OCI-LY1 (cell line): ENCODE results near the gene MAN1C1.

Experiments
- H2AFZ ChIP-seq: fragments of 200-600 bp; sonication (generic), shearing (Covaris generic); 2 replicates; pipeline ENCODE4 v1.6.0; 2014; ENCODE audit warnings: antibody characterized with exemption, mild to moderate bottlenecking, low read length
- H3F3A ChIP-seq: fragments of 200-600 bp; sonication (generic), shearing (Covaris generic); 2 replicates; pipeline ENCODE4 v1.6.0; 2014; ENCODE audit warnings: mild to moderate bottlenecking, antibody characterized with exemption, low read length, moderate library complexity; ENCODE audit not compliant: insufficient read depth
- H3K27ac ChIP-seq: fragments of 200-600 bp; sonication (generic); 2 replicates; pipeline ENCODE4 v1.5.1; 2014; ENCODE audit warnings: low read length, mixed run types, mild to moderate bottlenecking, low read depth; ENCODE audit not compliant: poor library complexity, severe bottlenecking
- H3K27me3 ChIP-seq: fragments of 200-600 bp; sonication (generic); 2 replicates; pipeline ENCODE4 v1.6.0; 2014; ENCODE audit warnings: antibody characterized with exemption, mild to moderate bottlenecking, low read length, moderate library complexity; ENCODE audit not compliant: insufficient read depth
- H3K36me3 ChIP-seq: fragments of 200-600 bp; sonication (generic); 2 replicates; pipeline ENCODE4 v1.6.1; 2014; ENCODE audit warnings: mild to moderate bottlenecking, antibody characterized with exemption, low read length, moderate library complexity, mixed read lengths; ENCODE audit not compliant: insufficient read depth
- H3K4me1 ChIP-seq: fragments of 200-600 bp; sonication (generic); 2 replicates; pipeline ENCODE4 v1.5.1; 2014; ENCODE audit warnings: mild to moderate bottlenecking, low read length, moderate library complexity; ENCODE audit not compliant: insufficient read depth, severe bottlenecking
- H3K4me2 ChIP-seq: fragments of 200-600 bp; sonication (generic), shearing (Covaris generic); 2 replicates; pipeline ENCODE4 v1.6.1; 2014; ENCODE audit warnings: low read length
- H3K4me3 ChIP-seq: fragments of 200-600 bp; sonication (generic); 2 replicates; pipeline ENCODE4 v1.5.1; 2014; ENCODE audit warnings: low read length, low read depth, mild to moderate bottlenecking, mixed read lengths; ENCODE audit not compliant: poor library complexity, severe bottlenecking
- H3K79me2 ChIP-seq: fragments of 200-600 bp; shearing (Covaris generic); 2 replicates; pipeline ENCODE4 v1.6.1; 2016; ENCODE audit warnings: mixed run types, low read length, mixed read lengths; ENCODE audit not compliant: insufficient read depth
- H3K9ac ChIP-seq: fragments of 200-600 bp; sonication (generic), shearing (Covaris generic); 2 replicates; pipeline ENCODE4 v1.6.1; 2014; ENCODE audit warnings: mild to moderate bottlenecking, low read length, mixed read lengths
- H3K9me2 ChIP-seq: fragments of 200-600 bp; sonication (generic), shearing (Covaris generic); 2 replicates; pipeline ENCODE4 v1.6.1; 2014; ENCODE audit warnings: low read depth, mild to moderate bottlenecking, low read length, mixed read lengths
- H3K9me3 ChIP-seq: fragments of 200-600 bp; shearing (Covaris generic); 2 replicates; pipeline ENCODE4 v1.6.1; 2014; ENCODE audit warnings: low read length, mixed read lengths
- H4K20me1 ChIP-seq: fragments of 200-600 bp; sonication (generic), shearing (Covaris generic); 2 replicates; pipeline ENCODE4 v1.6.0; 2016; ENCODE audit warnings: mild to moderate bottlenecking, low read length; ENCODE audit not compliant: insufficient read depth
- CTCF ChIP-seq: fragments of 200-600 bp; sonication (generic), shearing (Covaris generic); IDR thresholded peaks from 2 replicates; pipeline ENCODE4 v1.5.1; 2017; ENCODE audit warnings: mild to moderate bottlenecking, antibody characterized with exemption, low read length, moderate library complexity, mixed read lengths
- EZH2 ChIP-seq: fragments of 200-600 bp; sonication (generic), shearing (Covaris generic); IDR thresholded peaks from 2 replicates; pipeline ENCODE4 v1.8.0; 2017; ENCODE audit warnings: borderline replicate concordance, mixed run types, mild to moderate bottlenecking, antibody characterized with exemption, low read length, moderate library complexity, mixed read lengths

Gene MAN1C1

GRCh38 chr1:25618433-25618808 lies 1.8 kb downstream of the MAN1C1 start:
- Histone ChIP-seq H3K4me1 (peaks cover 11% of the 10 kb centered on the region), H3K79me2 (no peaks in the 10 kb centered on the region), H3K9ac (no peak overlapping the region), H3K36me3 (no peaks in the 10 kb centered on the region), H4K20me1 (no peaks in the 10 kb centered on the region), H3K27me3 (0 out of 2 replicates have a peak, but pooled peaks cover 6% of the 10 kb centered on the region), H3F3A (0 out of 2 replicates have a peak, but pooled peaks cover 2% of the 10 kb centered on the region), H3K9me2 (no peaks in the 10 kb centered on the region), H2AFZ (no peak overlapping the region), H3K4me3 (no peak overlapping the region), H3K27ac (no peak overlapping the region), H3K4me2 (no peak overlapping the region), H3K9me3 (no peaks in the 10 kb centered on the region)
- TF ChIP-seq EZH2 (no peak), CTCF (no peak)

- no peak overlapping the region for H3K9ac ChIP-seq
- H3F3A ChIP-seq, result 0 out of 2 replicates have a peak, but pooled peaks cover 2% of the 10 kb centered on the region
- H3K9me2 ChIP-seq, result no peaks in the 10 kb centered on the region
- no peaks in the 10 kb centered on the region for H3K36me3 ChIP-seq
- TF ChIP-seq CTCF (peak; percentile 86), EZH2 (no peak)
- H3K4me2 ChIP-seq, result no peak overlapping the region
- no peak overlapping the region for H3K27ac ChIP-seq
- H2AFZ ChIP-seq, result no peak overlapping the region
- H3K4me3 ChIP-seq, result no peak overlapping the region
- H3K4me1 ChIP-seq, result peaks cover 11% of the 10 kb centered on the region
- H3K9me3 ChIP-seq, result no peaks in the 10 kb centered on the region
- H4K20me1 ChIP-seq, result no peaks in the 10 kb centered on the region
- H3K27me3 ChIP-seq, result 0 out of 2 replicates have a peak, but pooled peaks cover 6% of the 10 kb centered on the region
- no peaks in the 10 kb centered on the region for H3K79me2 ChIP-seq
Measured at GRCh38 chr1:25619101-25619890, 2.7 kb downstream of the MAN1C1 start.

- Histone ChIP-seq H3K4me1 (peaks cover 11% of the 10 kb centered on the region), H4K20me1 (no peaks in the 10 kb centered on the region), H3K4me2 (no peak overlapping the region)
Measured at GRCh38 chr1:25620211-25620610, 3.6 kb downstream of the MAN1C1 start.

More at GRCh38 chr1:25620211-25620610, 3.6 kb downstream of the MAN1C1 start:
- Histone ChIP-seq H3K27ac (no peak overlapping the region), H3K4me3 (no peak overlapping the region), H3K27me3 (peaks cover 8% of the 10 kb centered on the region; the same call in 1 of the 2 replicates), H3K9me3 (no peaks in the 10 kb centered on the region), H3K9ac (no peak overlapping the region), H2AFZ (no peak overlapping the region), H3K79me2 (no peaks in the 10 kb centered on the region), H3K9me2 (no peaks in the 10 kb centered on the region), H3F3A (0 out of 2 replicates have a peak, but pooled peaks cover under 1% of the 10 kb centered on the region), H3K36me3 (no peaks in the 10 kb centered on the region)
- no peak for TF ChIP-seq CTCF
- TF ChIP-seq EZH2, result no peak
